Measurements from ENCODE around the gene KIFC1. TPM values are rescaled to one million over a fixed set of nuclear protein-coding genes. Genes with fewer than 3 reads are reported as not detected.
"Not testable (repeated sequence)": the region's sequence is repeated elsewhere in the genome, so short reads cannot be mapped to it uniquely, and the experiment has no call there.

The KIFC1 gene, protein sequence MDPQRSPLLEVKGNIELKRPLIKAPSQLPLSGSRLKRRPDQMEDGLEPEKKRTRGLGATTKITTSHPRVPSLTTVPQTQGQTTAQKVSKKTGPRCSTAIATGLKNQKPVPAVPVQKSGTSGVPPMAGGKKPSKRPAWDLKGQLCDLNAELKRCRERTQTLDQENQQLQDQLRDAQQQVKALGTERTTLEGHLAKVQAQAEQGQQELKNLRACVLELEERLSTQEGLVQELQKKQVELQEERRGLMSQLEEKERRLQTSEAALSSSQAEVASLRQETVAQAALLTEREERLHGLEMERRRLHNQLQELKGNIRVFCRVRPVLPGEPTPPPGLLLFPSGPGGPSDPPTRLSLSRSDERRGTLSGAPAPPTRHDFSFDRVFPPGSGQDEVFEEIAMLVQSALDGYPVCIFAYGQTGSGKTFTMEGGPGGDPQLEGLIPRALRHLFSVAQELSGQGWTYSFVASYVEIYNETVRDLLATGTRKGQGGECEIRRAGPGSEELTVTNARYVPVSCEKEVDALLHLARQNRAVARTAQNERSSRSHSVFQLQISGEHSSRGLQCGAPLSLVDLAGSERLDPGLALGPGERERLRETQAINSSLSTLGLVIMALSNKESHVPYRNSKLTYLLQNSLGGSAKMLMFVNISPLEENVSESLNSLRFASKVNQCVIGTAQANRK
- 81.0 TPM for polyA plus RNA-seq (2013, experiment 1 of 2; ENCODE audit: insufficient read length)
- 8.8 TPM for polyA plus RNA-seq (2013, experiment 2 of 2; ENCODE audit: insufficient read length)

DNA sequence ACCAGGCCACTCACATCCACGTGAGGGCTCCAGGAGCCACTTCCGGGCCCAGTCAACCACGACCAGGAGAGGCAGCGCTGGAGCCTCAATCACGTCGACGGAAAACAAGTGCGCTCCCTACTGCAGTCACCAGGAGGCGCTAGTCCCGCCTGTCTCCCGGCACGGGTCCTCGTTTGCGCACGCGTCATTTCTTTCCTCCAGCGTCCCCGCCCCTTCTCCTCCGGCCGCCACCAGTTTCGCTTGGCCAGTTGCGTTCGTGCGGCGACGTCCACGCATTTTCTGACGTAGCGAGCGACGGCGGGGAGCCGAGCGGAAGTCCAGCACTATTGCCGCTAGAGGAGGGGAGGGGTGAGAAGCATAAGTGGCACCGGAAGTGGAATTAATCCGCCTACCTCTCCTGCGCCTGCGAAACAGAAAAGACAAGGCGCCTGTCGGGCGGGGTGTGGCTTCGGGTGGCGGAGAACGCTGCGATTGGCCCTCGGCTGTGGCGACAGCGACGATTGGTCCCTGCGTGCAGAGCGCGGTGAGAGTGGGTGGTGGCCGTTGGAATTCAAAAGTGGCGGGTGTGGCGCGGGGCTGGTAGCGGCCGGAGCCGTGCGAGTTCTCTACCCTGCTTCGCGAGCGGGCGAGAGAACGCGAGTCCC is at the start of gene KIFC1:
Gene KIFC1, plus strand, starts transcription at position 546 of the 644 bp plus-strand sequence. CDS start 163 bp downstream, outside the sequence.
- peak; percentile 100 for DNase-seq

DNA sequence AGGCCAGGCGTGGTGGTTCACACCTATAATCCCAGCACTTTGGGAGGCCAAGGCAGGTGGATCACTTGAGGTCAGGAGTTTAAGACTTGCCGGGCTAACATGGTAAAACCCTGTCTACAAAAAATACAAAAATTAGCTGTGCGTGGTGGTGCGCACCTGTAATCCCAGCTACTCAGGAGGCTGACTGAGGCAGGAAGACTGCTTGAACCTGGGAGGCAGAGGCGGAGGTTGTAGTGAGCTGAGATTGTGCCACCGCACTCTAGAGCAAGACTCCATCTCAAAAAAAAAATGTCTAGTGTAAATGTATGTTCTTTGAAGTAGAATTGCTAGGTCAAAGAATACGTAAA is 48.0 kb upstream of the KIFC1 start:
- not testable (repeated sequence) for DNase-seq

DNA sequence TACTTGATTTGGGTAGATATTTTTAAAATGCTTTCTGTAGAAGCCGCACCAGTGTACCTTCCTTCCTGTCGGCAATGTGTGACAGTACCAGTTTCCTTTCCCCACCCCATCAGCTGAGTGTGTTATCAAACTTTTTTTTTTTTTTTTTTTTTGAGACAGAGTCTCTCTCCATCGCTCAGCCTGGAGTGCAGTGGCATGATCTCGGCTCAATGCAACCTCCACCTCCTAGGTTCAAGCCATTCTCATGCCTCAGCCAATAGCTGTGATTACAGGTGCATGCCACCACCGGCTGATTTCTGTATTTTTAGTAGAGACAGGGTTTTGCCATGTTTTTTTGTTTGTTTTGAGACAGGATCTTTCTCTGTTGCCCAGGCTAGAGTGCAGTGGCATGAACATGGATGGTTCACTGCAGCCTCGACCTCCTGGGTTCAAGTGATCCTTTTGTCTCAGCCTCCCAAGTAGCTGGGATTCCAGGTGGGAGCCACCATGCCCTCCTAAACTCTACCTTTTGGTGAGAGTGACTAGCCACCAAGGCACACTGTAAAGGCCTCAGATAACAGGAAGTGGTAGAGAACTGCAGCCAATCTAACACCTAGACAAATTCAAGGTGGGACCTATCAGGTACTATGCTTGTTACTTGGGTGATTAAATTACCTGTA is 47.5 kb upstream of the KIFC1 start:
- no peak for DNase-seq

DNA sequence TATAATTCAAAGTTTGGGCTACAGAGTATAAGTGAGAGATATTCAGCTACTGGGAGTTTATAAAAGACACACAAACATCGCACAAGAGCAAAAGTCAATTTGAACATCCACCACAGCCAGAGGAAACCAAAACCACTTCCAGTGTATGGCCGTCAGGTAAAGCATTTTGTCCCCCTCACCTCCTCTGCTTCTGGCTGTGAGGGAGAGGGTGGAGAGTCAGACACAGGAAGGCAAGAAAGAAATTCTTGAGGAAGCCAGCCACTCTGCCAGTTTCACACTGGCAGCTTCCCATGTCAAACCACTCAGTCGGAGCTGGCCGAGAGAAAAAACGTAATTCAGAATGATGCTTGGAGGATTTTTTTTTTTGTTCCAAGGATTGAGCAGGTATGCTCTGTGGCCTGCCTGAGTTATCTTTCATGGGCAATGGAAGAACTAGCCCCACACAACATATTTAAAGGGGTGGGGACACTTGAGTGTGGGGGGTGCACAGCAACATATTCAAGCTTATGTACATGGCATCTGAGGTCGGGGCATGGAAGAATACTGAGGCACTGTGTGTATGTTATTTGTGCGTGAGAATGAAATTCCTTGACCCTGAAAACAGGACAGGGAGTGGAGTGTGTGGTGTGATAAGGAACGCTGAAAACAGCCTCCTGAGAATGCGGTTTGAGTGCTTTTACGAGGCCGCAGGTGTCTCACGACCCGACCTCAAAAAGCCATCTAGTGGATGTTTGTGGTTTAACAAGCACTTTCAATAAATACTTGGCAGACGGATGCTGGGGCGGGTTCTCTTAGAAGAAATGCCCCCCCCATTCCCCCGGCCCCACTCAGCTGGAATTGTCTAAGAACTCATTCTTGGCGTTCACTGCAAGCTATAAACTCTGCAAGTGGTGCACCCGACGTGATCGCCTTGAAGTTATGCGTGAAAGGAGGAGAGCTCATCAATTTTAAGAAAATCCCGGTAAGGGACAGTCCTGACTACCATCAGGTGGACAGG is 46.6 kb upstream of the KIFC1 start:
- peak; percentile 68 for DNase-seq

DNA sequence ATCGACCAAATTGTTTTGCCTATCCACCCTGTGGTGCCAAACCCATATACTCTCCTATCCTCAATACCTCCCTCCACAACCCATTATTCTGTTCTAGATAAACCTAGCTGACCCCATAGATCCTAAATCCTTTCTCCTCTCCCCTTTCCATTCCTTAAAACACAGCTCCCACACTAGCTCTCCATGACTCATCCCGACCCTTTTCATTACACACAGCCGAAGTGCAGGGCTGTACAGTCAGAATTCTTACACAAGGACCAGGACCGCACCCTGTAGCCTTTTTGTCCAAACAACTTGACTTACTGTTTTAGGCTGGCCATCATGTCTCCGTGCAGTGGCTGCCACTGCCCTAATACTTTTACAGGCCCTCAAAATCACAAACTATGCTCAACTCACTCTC is 44.7 kb upstream of the KIFC1 start:
- peak; percentile 13 for DNase-seq

DNA sequence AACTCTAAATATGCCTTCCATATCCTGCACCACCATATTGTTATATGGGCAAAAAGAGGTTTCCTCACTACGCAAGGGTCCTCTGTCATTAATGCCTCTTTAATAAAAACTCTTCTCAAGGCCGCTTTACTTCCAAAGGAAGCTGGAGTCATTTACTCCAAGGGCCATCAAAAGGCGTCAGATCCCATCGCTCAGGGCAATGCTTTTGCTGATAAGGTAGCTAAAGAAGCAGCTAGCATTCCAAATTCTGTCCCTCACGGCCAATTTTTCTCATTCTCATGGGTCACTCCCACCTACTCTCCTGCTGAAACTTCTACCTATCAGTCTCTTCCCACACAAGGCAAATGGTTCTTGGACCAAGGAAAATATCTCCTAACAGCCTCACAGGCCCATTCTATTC is 43.8 kb upstream of the KIFC1 start:
- no peak for DNase-seq

DNA sequence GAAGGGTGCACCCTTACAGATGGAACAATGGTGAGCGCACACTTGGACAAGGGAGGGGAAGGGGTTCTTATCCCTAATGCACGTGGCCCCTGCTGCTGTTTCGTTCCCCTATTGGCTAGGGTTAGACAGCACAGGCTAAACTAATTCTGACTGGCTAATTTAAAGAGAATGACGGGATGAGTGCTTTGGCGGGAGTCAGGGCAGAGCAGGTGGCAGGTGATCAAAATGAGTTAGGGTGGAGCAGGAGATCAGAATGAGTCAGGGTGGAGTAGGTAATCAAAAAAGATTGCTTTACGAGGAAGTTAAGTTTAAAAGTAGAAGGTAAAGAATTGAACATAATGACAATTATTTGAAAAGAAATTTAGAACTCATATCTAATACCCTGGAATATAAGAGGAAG is 35.8 kb upstream of the KIFC1 start:
- not testable (repeated sequence) for DNase-seq

DNA sequence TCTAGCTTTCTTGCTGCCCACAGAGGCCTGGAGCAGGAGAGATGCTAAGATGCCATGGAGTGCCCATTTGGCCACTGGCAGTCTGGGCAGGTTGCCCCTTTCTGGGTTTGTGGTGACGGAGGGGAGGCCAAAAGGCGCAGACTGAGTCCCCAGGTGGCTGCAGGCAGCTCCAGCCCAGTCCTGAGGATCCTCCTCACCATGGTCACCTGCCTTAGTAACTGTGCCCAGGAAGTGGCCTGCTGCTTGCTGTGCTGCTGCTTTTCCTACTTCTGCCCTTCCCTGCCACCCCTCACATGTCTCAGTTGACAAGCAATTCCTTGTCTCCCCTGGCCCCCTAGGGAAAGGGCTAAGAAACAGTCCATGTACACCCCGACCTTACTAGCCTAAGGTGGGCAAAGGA is 35.3 kb upstream of the KIFC1 start:
- no peak for DNase-seq

DNA sequence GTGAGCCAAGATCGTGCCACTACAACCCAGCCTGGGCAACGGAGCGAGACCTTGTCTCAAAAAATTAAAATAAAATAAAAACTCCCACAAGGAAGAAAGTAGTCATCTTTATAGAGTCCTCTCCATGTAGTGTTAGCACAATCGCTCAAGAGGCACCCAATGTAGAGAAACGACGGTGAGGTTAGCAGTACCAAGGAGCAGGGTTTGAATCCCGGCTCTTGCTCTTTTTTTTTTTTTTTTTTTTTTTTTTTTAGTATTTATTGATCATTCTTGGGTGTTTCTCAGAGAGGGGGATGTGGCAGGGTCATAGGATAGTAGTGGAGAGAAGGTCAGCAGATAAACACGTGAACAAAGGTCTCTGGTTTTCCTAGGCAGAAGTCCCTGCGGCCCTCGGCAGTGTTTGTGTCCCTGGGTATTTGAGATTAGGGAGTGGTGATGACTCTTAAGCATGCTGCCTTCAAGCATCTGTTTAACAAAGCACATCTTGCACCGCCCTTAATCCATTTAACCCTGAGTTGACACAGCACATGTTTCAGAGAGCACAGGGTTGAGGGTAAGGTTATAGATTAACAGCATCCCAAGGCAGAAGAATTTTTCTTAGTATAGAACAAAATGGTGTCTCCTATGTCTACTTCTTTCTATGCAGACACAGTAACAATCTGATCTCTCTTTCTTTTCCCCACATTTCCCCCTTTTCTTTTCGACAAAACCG is 34.3 kb upstream of the KIFC1 start:
- DNase-seq, result not testable (repeated sequence)

DNA sequence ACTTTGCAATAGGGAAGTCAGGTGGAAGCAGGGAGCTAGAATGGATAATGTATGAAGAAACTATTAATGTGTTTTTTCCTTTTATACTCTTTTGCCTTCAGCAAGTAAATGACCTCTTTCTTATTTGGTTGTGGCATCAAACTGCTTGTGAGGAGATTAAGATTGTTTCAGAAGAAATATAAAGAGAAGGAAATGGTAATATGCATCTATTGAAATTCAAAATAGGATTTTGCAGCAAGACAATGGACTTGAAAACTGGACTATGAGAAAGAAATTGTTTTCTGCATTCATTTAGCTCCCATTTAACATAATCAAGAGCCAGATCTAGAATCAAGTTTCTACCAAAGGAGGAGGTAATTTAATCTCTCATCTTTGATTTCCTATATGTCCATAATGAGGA is 32.3 kb upstream of the KIFC1 start:
- no peak for DNase-seq

DNA sequence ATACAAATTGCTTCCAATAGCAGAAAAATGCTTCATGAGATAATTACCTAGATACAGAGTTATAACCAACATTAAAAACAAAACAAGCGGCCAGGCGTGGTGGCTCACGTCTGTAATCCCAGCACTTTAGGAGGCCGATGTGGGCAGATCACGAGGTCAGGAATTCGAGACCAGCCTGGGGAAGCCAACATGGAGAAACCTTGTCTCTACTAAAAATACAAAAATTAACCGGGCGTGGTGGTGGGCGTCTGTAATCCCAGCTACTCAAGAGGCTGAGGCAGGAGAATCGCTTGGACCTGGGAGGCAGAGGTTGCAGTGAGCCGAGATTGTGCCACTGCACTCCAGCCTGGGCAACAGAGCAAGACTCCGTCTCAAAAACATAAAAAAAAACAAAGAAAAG is 28.1 kb upstream of the KIFC1 start:
- not testable (repeated sequence) for DNase-seq

DNA sequence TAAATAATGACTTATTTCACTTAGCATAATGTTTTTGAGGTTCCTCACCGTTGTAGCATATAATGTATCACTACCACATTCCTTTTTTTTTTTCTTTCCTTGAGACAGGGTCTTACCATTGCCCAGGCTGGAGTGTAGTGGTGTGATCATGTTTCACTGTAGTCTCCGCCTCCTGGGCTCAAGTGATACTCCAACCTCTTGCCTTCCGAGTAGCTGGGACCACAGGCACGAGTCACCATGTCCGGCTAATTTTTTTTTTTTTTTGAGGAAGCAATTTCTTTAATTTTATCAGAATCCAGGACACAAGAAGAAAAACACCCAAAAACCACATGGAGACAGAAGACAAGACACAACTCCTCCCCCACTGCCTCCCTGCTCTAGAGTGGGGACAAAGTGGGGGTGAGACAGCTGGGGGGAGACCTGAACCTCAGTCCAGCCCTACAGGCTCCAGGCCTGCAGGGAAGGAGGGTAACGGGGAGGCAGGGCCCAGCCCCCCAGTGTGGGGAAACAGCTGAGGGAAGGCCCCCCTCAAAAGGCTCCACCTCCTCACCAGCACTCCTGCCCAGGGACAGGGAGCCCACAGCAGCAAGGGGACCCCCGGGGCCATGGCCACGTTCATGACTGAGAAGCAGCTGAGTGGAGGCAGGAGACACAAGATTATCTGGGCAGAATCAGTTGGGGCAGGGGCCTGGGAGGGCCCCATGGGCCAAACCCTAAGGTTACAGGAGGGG is 27.0 kb upstream of the KIFC1 start:
- peak; percentile 56 for DNase-seq

DNA sequence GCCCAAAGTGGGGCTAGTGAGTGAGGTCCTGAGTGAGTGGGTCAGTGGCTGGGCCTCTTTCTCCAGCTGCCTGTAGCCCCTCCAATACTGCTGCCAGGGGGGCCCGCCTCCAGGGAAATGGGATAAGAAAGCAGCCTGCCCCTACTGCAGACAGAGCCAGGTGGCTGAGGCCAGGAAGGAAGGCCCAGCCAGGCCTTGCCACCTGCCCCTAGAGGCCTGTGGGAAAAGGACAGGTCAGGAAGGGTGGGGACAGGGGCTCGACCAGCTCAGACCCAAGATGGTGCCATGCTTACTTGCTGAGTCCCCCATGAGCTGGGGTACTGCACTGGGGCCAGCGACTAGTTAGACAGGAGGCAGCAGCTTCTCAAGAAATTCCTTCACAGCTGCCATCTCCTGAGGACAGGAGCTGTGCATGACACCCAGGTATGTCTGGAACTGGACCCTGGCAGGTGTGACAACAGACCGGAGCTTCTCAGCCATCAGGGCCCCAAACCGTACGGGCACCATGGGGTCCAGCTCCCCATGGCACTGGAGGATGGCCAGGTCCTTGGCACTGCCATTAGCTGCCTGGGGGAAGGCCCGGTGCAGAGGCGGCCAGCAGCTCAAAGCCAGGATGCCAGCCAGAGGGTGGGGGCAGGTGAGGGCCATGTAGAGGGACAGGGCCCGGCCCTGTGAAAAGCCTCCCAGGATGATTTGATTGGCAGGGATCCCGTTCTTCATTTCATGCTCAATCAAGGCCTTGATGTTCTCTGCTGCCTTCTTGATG is 26.2 kb upstream of the KIFC1 start:
- not testable (repeated sequence) for DNase-seq

DNA sequence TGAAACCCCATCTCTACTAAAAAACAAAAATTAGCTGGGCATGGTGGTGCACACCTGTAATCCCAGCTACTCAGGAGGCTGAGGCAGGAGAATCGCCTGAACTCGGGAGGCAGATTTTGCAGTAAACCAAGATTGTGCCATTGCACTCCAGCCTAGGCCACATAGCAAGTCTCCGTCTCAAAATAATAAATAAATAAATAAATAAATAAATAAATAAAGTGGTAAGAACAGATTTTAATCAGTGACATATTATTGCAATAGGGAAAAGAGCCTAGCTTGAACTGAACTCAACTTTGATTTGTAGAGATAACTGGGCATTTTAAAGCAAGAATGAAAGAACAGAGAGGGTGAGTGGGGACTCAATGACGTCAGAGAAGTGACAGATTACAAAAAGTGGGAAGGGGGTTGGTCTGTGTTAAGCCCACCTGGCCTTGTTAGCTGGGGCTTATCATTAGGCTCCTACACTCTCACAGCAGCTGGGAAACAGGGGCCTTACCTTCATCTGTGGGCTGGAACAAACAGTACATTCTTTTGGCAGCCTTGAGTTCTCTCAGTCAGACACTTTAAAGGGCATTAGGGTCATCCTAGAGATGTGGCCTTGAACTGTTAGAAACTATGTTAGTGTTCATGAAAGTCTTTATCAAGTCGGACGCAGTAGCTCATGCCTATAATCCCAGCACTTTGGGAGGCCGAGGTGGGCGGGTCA is 24.5 kb upstream of the KIFC1 start:
- DNase-seq, result no peak

DNA sequence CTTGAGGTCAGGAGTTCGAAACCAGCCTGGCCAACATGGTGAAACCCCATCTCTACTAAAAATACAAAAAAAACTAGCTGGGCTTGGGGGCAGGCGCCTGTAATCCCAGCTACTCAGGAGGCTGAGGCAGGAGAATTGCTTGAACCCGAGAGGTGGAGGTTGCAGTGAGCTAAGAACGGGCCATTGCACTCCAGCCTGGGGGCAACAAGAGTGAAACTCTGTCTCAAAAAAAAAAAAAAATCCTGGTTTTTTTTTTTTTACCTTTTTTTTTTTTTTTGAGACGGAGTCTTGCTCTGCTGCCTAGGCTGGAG is 24.0 kb upstream of the KIFC1 start:
- not testable (repeated sequence) for DNase-seq

DNA sequence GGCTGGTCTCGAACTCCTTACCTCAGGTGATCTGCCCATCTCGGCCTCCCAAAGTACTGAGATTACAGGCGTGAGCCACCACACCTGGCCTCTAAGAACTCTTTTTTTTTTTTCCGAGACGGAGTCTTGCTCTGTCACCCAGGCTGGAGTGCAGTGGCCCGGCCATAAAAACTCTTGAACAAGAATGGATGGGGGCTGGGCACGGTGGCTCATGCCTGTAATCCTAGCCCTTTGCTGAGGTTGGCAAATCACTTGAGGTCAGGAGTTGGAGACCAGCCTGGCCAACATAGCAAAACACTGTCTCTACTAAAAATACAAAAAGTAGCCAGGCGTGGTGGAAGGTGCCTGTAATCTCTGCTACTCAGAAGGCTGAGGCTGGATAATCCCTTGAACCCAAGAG is 19.7 kb upstream of the KIFC1 start:
- DNase-seq, result not testable (repeated sequence)

DNA sequence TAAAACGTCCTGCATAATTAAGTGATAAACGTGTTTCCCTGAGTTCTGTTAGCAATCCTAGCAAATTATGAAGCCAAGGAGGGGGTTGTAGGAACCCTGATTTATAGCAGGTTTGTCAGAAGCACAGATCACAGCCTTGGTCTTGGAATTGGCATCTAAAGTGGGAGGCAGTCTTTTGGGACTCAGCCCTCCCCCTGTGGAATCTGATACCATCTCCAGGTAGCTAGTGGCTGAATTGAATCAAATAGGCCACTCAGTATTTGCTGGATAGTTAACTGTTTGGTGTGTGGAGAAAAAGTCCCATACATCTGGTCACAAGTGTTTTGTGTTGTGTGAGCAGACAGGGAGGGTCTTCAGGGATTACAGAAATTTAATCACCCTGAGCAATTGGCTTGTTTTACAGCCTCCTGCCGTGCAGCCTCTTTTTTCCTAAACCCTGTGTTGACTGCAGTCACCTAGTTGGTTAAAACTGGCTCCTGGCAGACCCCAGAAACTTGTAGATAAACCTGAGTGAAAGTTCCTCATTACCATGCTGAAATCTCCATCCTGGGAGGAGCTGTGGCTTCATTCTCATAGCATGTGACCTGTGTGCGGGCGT is 19.0 kb upstream of the KIFC1 start:
- DNase-seq, result no peak

All from fibroblast of skin of back (primary cell).